HL-60 (cell line): ENCODE results near the gene NFE2L3.
"Not testable (repeated sequence)": the region's sequence is repeated elsewhere in the genome, so short reads cannot be mapped to it uniquely, and the experiment has no call there.

Source experiments
- DNase-seq, 2 experiments: peaks; one replicate each; pipeline ENCODE4 v3.0.0-alpha.2; 2010 to 2020; ENCODE audit warnings: low read depth in 1 of 2, low spot score in 1 of 2
- H3K27ac ChIP-seq: fragments of 250-450 bp; sonication (Bioruptor Pico); replicated peaks from 2 replicates; pipeline ENCODE4 v1.5.1; 2020; ENCODE audit warnings: mild to moderate bottlenecking, moderate library complexity
- H3K27me3 ChIP-seq: fragments of 250-450 bp; sonication (Bioruptor Pico); 2 replicates; pipeline ENCODE4 v1.5.1; 2021; ENCODE audit warnings: mild to moderate bottlenecking, moderate library complexity; ENCODE audit not compliant: insufficient read depth, poor library complexity, severe bottlenecking
- H3K4me3 ChIP-seq: replicated peaks from 2 replicates; pipeline ENCODE4 v1.5.1; 2011; ENCODE audit warnings: mild to moderate bottlenecking, control low read depth, low read length; ENCODE audit not compliant: insufficient read depth
- CTCF ChIP-seq: IDR thresholded peaks from one replicate; pipeline ENCODE4 v1.5.1; 2011; ENCODE audit warnings: low read length, control low read depth, inconsistent platforms; ENCODE audit not compliant: insufficient read depth
- GABPA ChIP-seq: IDR thresholded peaks from 2 replicates; pipeline ENCODE4 v1.6.1; 2012; ENCODE audit warnings: low read depth
- POLR2AphosphoS5 ChIP-seq: IDR thresholded peaks from 2 replicates; pipeline ENCODE4 v1.6.1; 2012; ENCODE audit warnings: low read depth
- REST ChIP-seq: IDR thresholded peaks from 2 replicates; pipeline ENCODE4 v1.6.1; 2012; ENCODE audit warnings: low read depth; ENCODE audit not compliant: insufficient replicate concordance
- SPI1 ChIP-seq: IDR thresholded peaks from 2 replicates; pipeline ENCODE4 v1.6.1; 2012; ENCODE audit warnings: low read depth, mild to moderate bottlenecking, borderline replicate concordance

Gene NFE2L3

GRCh38 chr7:26159243-26159642 lies 7.2 kb downstream of the NFE2L3 start:
- no peak for TF ChIP-seq SPI1
- no peak for TF ChIP-seq POLR2AphosphoS5
- no peak for TF ChIP-seq REST
- no peak for TF ChIP-seq CTCF
- no peak for TF ChIP-seq GABPA
- Histone ChIP-seq H3K4me3 (no peak overlapping the region), H3K27me3 (no peaks in the 10 kb centered on the region), H3K27ac (no peak overlapping the region)
- no peak for DNase-seq

- Histone ChIP-seq H3K4me3 (no peak overlapping the region), H3K27me3 (no peaks in the 10 kb centered on the region), H3K27ac (no peak overlapping the region)
- DNase-seq: no peak
- TF ChIP-seq POLR2AphosphoS5 (no peak), REST (no peak), SPI1 (no peak), GABPA (no peak), CTCF (no peak)
These were observed 8.9 kb downstream of the NFE2L3 start for GRCh38 chr7:26160896-26161295.

GRCh38 chr7:26162431-26162830 lies 10.4 kb downstream of the NFE2L3 start:
- no peak for DNase-seq
- TF ChIP-seq REST (no peak), CTCF (no peak), POLR2AphosphoS5 (no peak), SPI1 (no peak), GABPA (no peak)
- Histone ChIP-seq H3K4me3 (no peak overlapping the region), H3K27me3 (no peaks in the 10 kb centered on the region), H3K27ac (no peak overlapping the region)

GRCh38 chr7:26163804-26164203 lies 11.8 kb downstream of the NFE2L3 start:
- not testable (repeated sequence) for H3K4me3 ChIP-seq, H3K27ac ChIP-seq, H3K27me3 ChIP-seq, DNase-seq
